ENCODE results near the gene NFU1.

GRCh38 chr2:69453475-69454129 is 16.4 kb upstream of the NFU1 start:
- no peak for TF ChIP-seq EZH2phosphoT487 (IDR thresholded peaks at IDR 0.05; ENCODE audit: borderline replicate concordance)
- TF ChIP-seq CTCF (conservative IDR thresholded peaks at IDR 0.05; ENCODE audit: low read length) = no peak
